ENCODE data around the gene MEIS1.

DNA sequence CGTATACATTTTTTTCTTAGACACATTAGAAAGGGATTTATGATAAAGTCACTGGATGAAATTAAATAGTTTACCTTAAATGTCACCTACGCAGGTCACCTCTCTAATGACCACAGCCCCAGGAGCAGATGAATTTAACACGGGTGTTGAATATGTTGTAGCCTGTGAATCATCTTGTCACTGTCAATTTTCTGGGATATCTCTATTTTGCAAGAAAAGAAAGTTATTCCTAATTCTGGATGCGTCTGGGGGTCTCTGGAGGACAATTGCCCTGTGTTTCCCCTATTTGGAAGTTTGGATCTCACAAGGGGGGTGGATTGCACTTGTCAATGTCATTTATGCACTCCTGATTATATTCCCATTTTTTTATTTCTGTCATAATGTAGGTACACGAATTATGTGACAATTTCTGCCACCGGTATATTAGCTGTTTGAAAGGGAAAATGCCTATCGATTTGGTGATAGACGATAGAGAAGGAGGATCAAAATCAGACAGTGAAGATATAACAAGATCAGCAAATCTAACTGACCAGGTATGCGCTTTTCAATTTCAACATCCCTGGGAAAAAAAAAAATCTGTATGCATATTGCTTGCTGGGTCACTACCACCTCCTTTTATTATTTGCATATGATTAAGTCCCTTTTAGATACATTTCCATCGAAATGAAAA is 7.7 kb downstream of the MEIS1 start:
- TF ChIP-seq, protein P1, sequence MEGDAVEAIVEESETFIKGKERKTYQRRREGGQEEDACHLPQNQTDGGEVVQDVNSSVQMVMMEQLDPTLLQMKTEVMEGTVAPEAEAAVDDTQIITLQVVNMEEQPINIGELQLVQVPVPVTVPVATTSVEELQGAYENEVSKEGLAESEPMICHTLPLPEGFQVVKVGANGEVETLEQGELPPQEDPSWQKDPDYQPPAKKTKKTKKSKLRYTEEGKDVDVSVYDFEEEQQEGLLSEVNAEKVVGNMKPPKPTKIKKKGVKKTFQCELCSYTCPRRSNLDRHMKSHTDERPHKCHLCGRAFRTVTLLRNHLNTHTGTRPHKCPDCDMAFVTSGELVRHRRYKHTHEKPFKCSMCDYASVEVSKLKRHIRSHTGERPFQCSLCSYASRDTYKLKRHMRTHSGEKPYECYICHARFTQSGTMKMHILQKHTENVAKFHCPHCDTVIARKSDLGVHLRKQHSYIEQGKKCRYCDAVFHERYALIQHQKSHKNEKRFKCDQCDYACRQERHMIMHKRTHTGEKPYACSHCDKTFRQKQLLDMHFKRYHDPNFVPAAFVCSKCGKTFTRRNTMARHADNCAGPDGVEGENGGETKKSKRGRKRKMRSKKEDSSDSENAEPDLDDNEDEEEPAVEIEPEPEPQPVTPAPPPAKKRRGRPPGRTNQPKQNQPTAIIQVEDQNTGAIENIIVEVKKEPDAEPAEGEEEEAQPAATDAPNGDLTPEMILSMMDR (conservative IDR thresholded peaks at IDR 0.05; ENCODE audit: low read depth, low read length): no peak
- TF ChIP-seq EZH2 (IDR thresholded peaks at IDR 0.05; ENCODE audit: low read length, unreplicated experiment): no peak
